ENCODE results near the gene RUNX3.

DNA sequence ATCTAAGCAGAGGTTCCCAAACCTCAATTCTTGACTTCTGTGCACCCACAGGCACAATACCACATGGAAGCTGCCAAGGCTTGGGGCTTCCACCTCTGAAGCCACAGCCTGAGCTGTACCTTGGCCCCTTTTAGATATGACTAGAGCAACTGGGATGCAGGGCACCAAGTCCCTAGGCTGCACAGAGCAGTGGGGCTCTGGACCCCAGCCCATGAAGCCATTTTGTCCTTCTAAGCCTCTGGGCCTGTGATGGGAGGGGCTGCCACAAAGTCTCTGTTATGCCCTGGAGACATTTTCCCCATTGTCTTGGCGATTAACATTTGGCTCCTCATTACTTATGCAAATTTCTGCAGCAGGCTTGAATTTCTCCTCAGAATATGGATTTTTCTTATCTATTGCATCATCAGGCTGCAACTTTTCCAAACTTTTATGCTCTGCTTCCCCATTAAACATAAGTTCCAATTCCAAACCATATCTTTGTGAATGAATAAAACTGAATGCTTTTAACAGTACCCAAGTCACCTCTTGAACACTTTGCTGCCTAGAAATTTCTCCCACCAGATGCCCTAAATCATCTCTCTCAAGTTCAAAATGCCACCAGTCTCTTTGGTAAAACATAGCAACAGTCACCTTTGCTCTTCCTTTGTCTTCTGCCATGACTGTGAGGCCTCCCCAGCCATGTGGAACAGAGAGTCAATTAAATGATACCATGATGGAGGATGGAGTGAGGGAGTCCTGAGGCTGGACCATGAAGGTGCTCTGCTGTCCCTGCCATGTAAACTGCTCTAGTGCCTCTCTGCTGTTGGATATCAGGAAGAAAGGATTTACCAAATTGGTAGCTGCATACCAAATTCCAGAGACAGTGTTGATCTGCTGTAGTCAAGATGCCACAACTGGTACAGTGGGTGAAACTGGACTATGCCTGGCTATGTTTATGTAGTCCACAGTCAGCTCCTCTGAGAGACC is 37.6 kb downstream of the RUNX3 start:
- TF ChIP-seq, protein P1, sequence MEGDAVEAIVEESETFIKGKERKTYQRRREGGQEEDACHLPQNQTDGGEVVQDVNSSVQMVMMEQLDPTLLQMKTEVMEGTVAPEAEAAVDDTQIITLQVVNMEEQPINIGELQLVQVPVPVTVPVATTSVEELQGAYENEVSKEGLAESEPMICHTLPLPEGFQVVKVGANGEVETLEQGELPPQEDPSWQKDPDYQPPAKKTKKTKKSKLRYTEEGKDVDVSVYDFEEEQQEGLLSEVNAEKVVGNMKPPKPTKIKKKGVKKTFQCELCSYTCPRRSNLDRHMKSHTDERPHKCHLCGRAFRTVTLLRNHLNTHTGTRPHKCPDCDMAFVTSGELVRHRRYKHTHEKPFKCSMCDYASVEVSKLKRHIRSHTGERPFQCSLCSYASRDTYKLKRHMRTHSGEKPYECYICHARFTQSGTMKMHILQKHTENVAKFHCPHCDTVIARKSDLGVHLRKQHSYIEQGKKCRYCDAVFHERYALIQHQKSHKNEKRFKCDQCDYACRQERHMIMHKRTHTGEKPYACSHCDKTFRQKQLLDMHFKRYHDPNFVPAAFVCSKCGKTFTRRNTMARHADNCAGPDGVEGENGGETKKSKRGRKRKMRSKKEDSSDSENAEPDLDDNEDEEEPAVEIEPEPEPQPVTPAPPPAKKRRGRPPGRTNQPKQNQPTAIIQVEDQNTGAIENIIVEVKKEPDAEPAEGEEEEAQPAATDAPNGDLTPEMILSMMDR (IDR thresholded peaks at IDR 0.05), result no peak
- TF ChIP-seq POLR2A (IDR thresholded peaks at IDR 0.05) (no peak), EP300 (IDR thresholded peaks at IDR 0.05) (no peak)

Measured in sigmoid colon (tissue), 4 donors.